LNCaP clone FGC (cell line): ENCODE measurements around the gene SLC9A5.

Experiments used
- DNase-seq: peaks from one replicate; pipeline ENCODE4 v3.0.0-alpha.2; 2011; ENCODE audit warnings: low read depth
- H3K4me3 ChIP-seq: 2 replicates; pipeline ENCODE4 v1.5.1; 2011; ENCODE audit warnings: mild to moderate bottlenecking, low read depth, low read length, control low read depth
- CTCF ChIP-seq: IDR thresholded peaks from 2 replicates; pipeline ENCODE4 v1.5.1; 2012; ENCODE audit warnings: mild to moderate bottlenecking; ENCODE audit not compliant: control insufficient read depth, insufficient read depth; ENCODE audit errors: extremely low read depth

The SLC9A5 gene

GRCh38 chr16:67235816-67236562 lies 12.8 kb upstream of the SLC9A5 start:
- no peak overlapping the region for H3K4me3 ChIP-seq

GRCh38 chr16:67236563-67237395 lies 12.0 kb upstream of the SLC9A5 start:
- DNase-seq, result no peak
- H3K4me3 ChIP-seq, result no peak overlapping the region
- TF ChIP-seq CTCF, result no peak

More at GRCh38 chr16:67235816-67236562, 12.8 kb upstream of the SLC9A5 start:
- TF ChIP-seq CTCF, result no peak
- no peak for DNase-seq

GRCh38 chr16:67237396-67238277 lies 11.1 kb upstream of the SLC9A5 start:
- H3K4me3 ChIP-seq, result no peak overlapping the region
- no peak for DNase-seq
- TF ChIP-seq CTCF, result no peak

GRCh38 chr16:67238278-67238575 lies 10.6 kb upstream of the SLC9A5 start:
- TF ChIP-seq CTCF, result no peak
- H3K4me3 ChIP-seq, result no peak overlapping the region
- DNase-seq, result no peak

- no peak for TF ChIP-seq CTCF
- DNase-seq, result no peak
- H3K4me3 ChIP-seq, result no peak overlapping the region
Measured at GRCh38 chr16:67238806-67239470, 9.8 kb upstream of the SLC9A5 start.

- peak overlapping the region; percentile 8; the same call in 1 of the 2 replicates for H3K4me3 ChIP-seq
- TF ChIP-seq CTCF, result no peak
- DNase-seq, result no peak
Measured at GRCh38 chr16:67240506-67240905, 8.3 kb upstream of the SLC9A5 start.
